AG04450 (cell line): ENCODE data around the gene TRIM15. TPM values are rescaled to one million over a fixed set of nuclear protein-coding genes. Genes with fewer than 3 reads are reported as not detected.

Experiments
- CTCF ChIA-PET: fragments of 300-600, 350-600 bp; formaldehyde crosslinking; extraction: SDS; loops from one replicate; lab custom pipeline; 2022; ENCODE audit warnings: antibody characterized with exemption, inconsistent platforms; lab: Charles Lee
- POLR2A ChIA-PET: fragments of 350-600 bp; formaldehyde crosslinking; extraction: SDS; loops from one replicate; lab custom pipeline; 2021; ENCODE audit warnings: antibody characterized with exemption, inconsistent platforms; lab: Yijun Ruan, JAX
- DNase-seq: peaks from one replicate; pipeline ENCODE4 v3.0.0-alpha.2; 2011; ENCODE audit warnings: low read depth, low spot score
- H3K27ac ChIP-seq: one replicate; pipeline ENCODE4 v1.5.1; 2012; ENCODE audit warnings: low read depth, low read length, control low read depth
- H3K27me3 ChIP-seq: one replicate; pipeline ENCODE4 v1.6.0; 2012; ENCODE audit warnings: low read length; ENCODE audit not compliant: control insufficient read depth, insufficient read depth
- H3K4me3 ChIP-seq: 2 replicates; pipeline ENCODE4 v1.5.1; 2011; ENCODE audit warnings: mild to moderate bottlenecking, low read depth, low read length, control low read depth
- H3K9me3 ChIP-seq: 2 replicates; pipeline ENCODE4 v1.5.1; 2012; ENCODE audit warnings: low read length; ENCODE audit not compliant: control insufficient read depth, insufficient read depth
- polyA plus RNA-seq: library from polyadenylated mRNA; depleted of rRNA; stranded (reverse); fragments of >200 nt; gene quantifications from 2 replicates; pipeline ENCODE4 v1.2.3, GENCODE V29; 2011
- TF ChIP-seq, protein P1 (sequence below): IDR thresholded peaks from 2 replicates; pipeline ENCODE4 v1.5.1; 2011; ENCODE audit warnings: low read depth, low read length, control low read depth, inconsistent platforms

Gene TRIM15
- polyA plus RNA-seq, 1 experiment: not detected

DNA sequence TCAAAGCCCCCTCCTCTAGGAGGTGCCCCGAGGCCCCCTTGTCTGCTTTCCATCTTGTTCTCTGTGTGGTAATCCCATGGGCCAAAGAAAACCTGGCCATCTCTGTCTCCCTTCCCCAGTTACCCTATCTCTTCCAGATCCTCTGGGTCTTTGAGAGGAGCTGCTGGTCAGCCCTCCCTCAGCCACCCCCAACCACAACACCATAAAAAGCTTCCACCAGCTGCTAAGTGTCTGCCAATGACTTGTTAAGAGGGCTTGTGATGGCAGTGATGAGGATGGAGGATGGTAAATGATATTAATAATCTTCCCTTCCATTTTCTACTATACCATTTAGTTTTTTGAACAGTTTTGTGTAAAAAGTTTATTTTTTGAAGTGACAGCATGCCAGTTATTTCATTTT, 32.6 kb downstream of the TRIM15 start:
- no peak overlapping the region for H3K4me3 ChIP-seq
- POLR2A ChIA-PET: no interaction called here
- no peaks in the 10 kb centered on the region for H3K27me3 ChIP-seq
- CTCF ChIA-PET: interaction anchor here (1.5 kb wide), 1 partner anchor 546 kb away, joined by 3 read pairs; no protein-coding TSS in a partner anchor
- no peak for DNase-seq
- TF ChIP-seq, protein P1, sequence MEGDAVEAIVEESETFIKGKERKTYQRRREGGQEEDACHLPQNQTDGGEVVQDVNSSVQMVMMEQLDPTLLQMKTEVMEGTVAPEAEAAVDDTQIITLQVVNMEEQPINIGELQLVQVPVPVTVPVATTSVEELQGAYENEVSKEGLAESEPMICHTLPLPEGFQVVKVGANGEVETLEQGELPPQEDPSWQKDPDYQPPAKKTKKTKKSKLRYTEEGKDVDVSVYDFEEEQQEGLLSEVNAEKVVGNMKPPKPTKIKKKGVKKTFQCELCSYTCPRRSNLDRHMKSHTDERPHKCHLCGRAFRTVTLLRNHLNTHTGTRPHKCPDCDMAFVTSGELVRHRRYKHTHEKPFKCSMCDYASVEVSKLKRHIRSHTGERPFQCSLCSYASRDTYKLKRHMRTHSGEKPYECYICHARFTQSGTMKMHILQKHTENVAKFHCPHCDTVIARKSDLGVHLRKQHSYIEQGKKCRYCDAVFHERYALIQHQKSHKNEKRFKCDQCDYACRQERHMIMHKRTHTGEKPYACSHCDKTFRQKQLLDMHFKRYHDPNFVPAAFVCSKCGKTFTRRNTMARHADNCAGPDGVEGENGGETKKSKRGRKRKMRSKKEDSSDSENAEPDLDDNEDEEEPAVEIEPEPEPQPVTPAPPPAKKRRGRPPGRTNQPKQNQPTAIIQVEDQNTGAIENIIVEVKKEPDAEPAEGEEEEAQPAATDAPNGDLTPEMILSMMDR: no peak
- no peak overlapping the region for H3K27ac ChIP-seq
- no peaks in the 10 kb centered on the region for H3K9me3 ChIP-seq

DNA sequence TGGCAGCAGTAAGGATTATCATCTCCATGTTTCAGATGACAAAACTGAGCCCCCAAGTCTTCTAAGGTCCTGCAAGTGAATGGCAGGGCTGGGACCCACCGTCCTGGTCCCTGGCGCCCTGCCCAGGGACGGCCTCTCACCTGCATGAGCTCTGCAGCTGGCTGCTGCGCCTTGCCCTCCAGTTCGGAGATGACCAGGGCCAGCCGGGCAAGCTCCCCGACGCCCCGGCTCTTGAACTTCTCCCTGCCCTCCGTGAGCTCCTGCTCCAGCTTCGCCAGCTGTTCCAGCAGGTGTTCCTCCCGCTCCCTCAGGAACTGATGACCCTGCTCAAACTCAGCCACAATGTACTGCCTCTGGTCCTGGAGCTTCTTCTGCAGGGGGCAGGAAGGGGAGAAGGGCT, 33.0 kb downstream of the TRIM15 start:
- Histone ChIP-seq H3K4me3 (no peak overlapping the region), H3K9me3 (no peaks in the 10 kb centered on the region), H3K27ac (no peak overlapping the region), H3K27me3 (no peaks in the 10 kb centered on the region)
- TF ChIP-seq, protein P1: no peak
- ChIA-PET CTCF (interaction anchor here (1.5 kb wide), 2 partner anchors 22 to 546 kb away, joined by 3 to 5 read pairs; no protein-coding TSS in a partner anchor), POLR2A (no interaction called here)
- DNase-seq: no peak

DNA sequence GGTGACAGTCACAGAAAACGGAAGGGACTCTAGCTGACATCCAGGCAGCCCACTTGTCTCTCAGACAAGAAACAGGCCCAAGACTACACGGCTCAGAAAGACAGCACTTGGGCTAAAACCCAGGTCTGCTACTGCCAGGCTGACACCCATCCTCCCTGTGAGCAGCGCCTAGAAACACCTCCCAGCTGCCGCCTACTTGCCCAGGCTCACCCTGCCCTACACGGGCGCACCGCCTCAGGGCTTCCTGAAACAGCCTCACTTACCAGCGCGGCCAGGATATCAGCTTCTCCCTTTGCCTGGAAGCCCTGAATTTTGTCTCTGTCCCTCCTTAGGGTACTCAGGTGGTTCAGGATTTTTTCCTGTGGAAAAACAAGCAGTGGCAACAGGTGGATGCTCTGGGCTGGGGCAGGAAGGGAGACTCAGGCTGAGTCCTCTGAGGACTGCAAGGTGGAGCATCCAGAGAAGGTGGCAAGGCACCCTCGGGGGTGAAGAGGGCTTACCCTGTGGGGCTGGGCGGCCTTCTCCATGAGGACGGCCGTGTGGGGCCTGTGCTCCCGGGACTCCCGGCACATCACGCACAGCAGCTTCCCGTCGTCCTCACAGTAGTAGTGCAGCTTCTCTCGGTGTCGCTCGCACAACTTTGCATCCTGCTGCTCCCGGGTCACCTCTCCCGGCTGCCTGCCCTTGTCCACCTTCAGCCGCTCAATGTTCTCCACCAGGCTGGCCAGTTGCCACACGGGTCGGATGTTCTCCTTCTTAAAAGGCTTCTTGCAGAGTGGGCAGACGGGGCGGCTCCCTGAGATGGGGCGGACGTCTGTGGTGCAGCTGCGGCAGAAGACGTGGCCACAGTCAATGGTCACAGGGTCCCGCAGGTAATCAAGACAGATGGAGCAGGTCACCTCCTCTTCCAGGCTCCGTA, 35.1 kb downstream of the TRIM15 start:
- TF ChIP-seq, protein P1: no peak
- no peak overlapping the region for H3K27ac ChIP-seq
- H3K4me3 ChIP-seq: no peak overlapping the region
- POLR2A ChIA-PET: no interaction called here
- H3K27me3 ChIP-seq: no peaks in the 10 kb centered on the region
- CTCF ChIA-PET: interaction anchor here (0.6 kb wide), 1 partner anchor 78 kb away, joined by 5 read pairs; no protein-coding TSS in a partner anchor
- no peak for DNase-seq
- no peaks in the 10 kb centered on the region for H3K9me3 ChIP-seq

DNA sequence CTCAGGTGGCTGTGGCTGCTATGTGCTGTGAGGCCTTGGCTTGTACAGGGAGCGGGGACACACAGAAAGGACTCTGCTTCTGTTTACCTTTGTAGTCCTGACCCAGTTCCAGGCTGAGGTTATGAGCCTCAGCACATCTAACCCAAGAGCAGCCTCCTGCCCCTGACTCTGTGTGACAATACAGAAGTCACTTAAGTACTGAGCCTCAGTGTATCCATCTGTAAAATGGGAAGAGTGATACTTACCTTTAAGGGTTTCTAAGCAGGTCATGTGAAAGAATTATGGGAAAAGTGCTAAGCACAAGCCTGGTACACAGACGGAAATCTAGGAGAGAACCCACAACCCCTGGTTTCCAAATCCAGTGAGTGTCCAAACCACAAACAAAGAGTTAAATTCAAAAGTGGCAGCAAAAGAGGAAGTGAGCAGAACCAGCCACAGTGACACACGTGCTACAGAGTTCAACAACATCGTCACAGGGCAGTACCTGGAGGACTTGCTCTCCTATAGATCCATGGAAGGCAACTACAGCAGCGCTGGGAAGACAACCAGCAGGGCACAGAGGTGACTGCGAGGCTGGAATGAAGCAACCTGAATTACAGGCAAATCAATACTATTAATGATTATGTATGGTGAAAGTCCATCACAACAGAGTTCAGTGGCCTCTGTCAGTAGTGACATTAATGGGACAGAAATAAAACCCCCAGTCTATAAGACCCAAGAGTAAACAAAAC, 37.4 kb downstream of the TRIM15 start:
- ChIA-PET CTCF (no interaction called here), POLR2A (no interaction called here)
- TF ChIP-seq, protein P1: no peak
- Histone ChIP-seq H3K27me3 (no peaks in the 10 kb centered on the region), H3K9me3 (no peaks in the 10 kb centered on the region), H3K27ac (no peak overlapping the region), H3K4me3 (no peak overlapping the region)
- no peak for DNase-seq

DNA sequence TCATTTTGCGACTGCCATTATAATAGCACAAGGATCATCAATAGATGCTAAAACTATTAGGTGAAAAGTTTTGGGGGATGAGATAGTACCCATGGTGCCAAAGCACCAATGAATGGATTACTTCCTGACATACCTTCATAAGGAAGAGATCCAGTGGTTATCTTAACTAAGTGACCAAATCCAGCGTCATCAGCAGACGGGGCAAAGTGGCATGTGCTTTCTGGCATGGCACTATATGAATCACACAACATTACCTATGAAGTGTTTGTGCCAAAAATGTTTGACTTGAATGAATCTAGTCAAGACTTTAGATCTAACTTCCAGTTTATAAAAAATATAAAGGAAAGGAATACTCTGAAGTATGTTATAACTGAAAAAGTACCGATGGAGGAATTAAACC, 39.0 kb downstream of the TRIM15 start:
- DNase-seq: no peak
- H3K9me3 ChIP-seq: no peaks in the 10 kb centered on the region
- H3K27me3 ChIP-seq: no peaks in the 10 kb centered on the region
- TF ChIP-seq, protein P1: no peak
- no peak overlapping the region for H3K27ac ChIP-seq
- CTCF ChIA-PET: no interaction called here
- no peak overlapping the region for H3K4me3 ChIP-seq
- POLR2A ChIA-PET: no interaction called here
